Measurements from ENCODE around the gene MRPL23. TPM values are rescaled to one million over a fixed set of nuclear protein-coding genes. Genes with fewer than 3 reads are reported as not detected.
A peak's percentile ranks its signal among the peaks of the same experiment; 100 is the strongest.

MRPL23 gene
- total RNA-seq, 2 experiments from 2014 or later = 115 to 119 TPM

- Mint-ChIP-seq H3K4me1 (ENCODE audit: low read depth) (no peaks in the 10 kb centered on the region), H3K27ac (no peak overlapping the region), H3K9me3 (no peaks in the 10 kb centered on the region), H3K27me3 (no peaks in the 10 kb centered on the region), H3K4me3 (no peak overlapping the region), H3K36me3 (no peaks in the 10 kb centered on the region)
- POLR2A ChIA-PET = no interaction called here
- DNase-seq = no peak
- intact Hi-C loops (cut with micrococcal nuclease) = no loop called here
- CTCF ChIA-PET = interaction anchor here (2.0 kb wide), 1 partner anchor 198 kb away, joined by 26 read pairs; no protein-coding TSS in a partner anchor
Observed at GRCh38 chr11:1952806-1953482, 5.8 kb downstream of the MRPL23 start.

DNA sequence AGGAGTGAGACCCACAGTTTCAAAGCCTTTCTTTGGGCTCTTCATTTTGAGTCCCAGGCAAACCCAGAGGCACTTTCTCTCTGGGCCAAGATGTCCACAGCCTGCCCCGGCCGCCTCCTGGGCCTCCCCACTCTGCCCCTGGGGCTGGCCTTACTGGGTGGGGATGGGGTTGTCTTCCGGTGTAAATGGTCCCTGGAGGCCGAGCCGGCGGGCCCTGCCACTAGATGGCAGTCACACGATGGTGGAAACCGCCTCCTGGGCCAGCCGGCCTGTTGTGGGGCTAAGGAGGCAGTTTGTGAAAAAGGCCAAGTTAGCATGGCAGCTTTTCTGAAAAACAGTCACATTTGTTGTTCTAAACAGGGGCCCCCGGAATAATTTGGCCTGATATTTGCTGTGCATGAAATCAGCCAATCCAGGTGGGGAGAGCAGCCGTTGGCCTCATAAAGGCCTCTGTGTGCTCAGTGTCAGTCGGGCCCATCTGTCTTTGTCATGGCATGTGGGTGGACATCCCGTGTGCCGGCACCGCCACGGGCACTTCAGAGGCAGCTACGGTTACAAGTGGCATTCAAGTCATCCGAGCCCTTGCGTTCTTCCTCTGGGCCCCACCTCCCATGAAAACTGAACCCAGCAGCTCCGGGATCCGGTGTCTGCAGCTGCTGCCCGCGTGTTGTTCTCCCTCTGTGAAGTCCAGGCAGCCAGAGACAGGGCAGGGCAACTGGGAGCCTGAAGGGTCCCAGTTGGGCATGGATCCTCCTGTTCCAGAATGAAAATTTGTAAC is 6.5 kb downstream of the MRPL23 start:
- H3K4me1 Mint-ChIP-seq (ENCODE audit: low read depth) = no peaks in the 10 kb centered on the region
- no peak overlapping the region for H3K4me3 Mint-ChIP-seq
- POLR2A ChIA-PET = no interaction called here
- CTCF ChIA-PET = interaction anchor here (0.6 to 2.0 kb wide), 3 partner anchors 83 to 197 kb away, joined by 3 to 26 read pairs (median 3); no protein-coding TSS in a partner anchor
- no peak overlapping the region for H3K27ac Mint-ChIP-seq
- DNase-seq = peak; percentile 16
- H3K9me3 Mint-ChIP-seq = no peaks in the 10 kb centered on the region
- H3K36me3 Mint-ChIP-seq = no peaks in the 10 kb centered on the region
- H3K27me3 Mint-ChIP-seq = no peaks in the 10 kb centered on the region
- intact Hi-C loops (cut with micrococcal nuclease) = no loop called here

- CTCF ChIA-PET = interaction anchor here (1.1 kb wide), 2 partner anchors 9 to 76 kb away, joined by 3 read pairs; no protein-coding TSS in a partner anchor
- DNase-seq = no peak
- Mint-ChIP-seq H3K27ac (no peak overlapping the region), H3K9me3 (no peaks in the 10 kb centered on the region), H3K4me1 (ENCODE audit: low read depth) (no peaks in the 10 kb centered on the region), H3K36me3 (no peaks in the 10 kb centered on the region), H3K4me3 (no peak overlapping the region), H3K27me3 (no peaks in the 10 kb centered on the region)
- POLR2A ChIA-PET = interaction anchor here (1.0 kb wide), 1 partner anchor 18 kb away, joined by 3 read pairs; no protein-coding TSS in a partner anchor
- intact Hi-C loops (cut with micrococcal nuclease) = no loop called here
Observed at GRCh38 chr11:1958367-1958766, 11.2 kb downstream of the MRPL23 start.

DNA sequence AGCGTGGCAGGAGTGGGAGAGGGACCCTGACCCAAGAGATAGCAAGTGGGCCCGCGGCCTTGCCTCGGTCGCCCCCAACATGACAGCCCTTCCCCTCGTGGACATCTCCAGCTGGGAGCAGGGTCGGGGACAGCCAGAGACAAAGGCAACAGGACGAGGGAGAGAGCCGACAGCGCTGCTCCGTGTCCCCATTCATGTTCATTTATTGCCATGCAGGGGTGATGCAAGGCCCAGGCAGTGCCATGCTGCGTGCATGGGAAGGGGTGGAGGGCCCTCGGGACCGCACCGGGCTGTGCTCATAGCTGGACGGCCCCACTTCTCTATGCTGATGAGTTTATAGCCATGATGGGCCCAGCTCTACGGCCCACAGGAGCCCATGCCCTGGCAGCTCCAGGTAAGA is 12.7 kb downstream of the MRPL23 start:
- Mint-ChIP-seq H3K27me3 (no peaks in the 10 kb centered on the region), H3K36me3 (no peaks in the 10 kb centered on the region), H3K4me3 (no peak overlapping the region), H3K4me1 (ENCODE audit: low read depth) (no peaks in the 10 kb centered on the region), H3K27ac (no peak overlapping the region), H3K9me3 (no peaks in the 10 kb centered on the region)
- POLR2A ChIA-PET = no interaction called here
- intact Hi-C loops (cut with micrococcal nuclease) = no loop called here
- CTCF ChIA-PET = interaction anchor here (1.1 kb wide), 1 partner anchor 10 kb away, joined by 3 read pairs; no protein-coding TSS in a partner anchor
- DNase-seq = no peak

GRCh38 chr11:1963864-1964263 is 16.7 kb downstream of the MRPL23 start:
- H3K36me3 Mint-ChIP-seq = no peaks in the 10 kb centered on the region
- H3K27me3 Mint-ChIP-seq = no peaks in the 10 kb centered on the region
- POLR2A ChIA-PET = no interaction called here
- H3K4me3 Mint-ChIP-seq = no peak overlapping the region
- no peak for DNase-seq
- intact Hi-C loops (cut with micrococcal nuclease) = no loop called here
- H3K9me3 Mint-ChIP-seq = no peaks in the 10 kb centered on the region
- H3K4me1 Mint-ChIP-seq (ENCODE audit: low read depth) = no peaks in the 10 kb centered on the region
- no peak overlapping the region for H3K27ac Mint-ChIP-seq
- CTCF ChIA-PET = no interaction called here

DNA sequence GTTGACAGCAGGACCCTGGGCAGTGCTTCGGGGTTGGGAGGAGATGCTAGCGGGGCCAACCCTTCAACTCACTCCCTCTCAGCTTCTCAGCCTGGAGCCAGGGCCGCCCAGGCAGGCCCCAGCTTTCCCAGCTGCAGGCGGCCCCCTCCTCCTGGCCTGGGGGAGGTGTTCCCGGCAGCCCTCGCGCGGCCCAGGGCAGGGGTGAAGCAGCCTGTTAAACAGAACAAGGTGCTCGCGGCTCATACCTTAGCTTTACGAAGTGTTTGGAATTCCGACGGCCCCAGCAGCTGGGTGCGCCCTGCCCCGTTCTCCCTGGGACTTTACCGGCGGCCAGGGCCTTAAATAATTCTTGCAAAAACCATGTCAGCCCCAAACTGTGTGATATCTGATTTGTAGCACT is 17.2 kb downstream of the MRPL23 start:
- no peaks in the 10 kb centered on the region for H3K9me3 Mint-ChIP-seq
- no peak overlapping the region for H3K27ac Mint-ChIP-seq
- no peaks in the 10 kb centered on the region for H3K4me1 Mint-ChIP-seq (ENCODE audit: low read depth)
- CTCF ChIA-PET = no interaction called here
- no peak overlapping the region for H3K4me3 Mint-ChIP-seq
- H3K27me3 Mint-ChIP-seq = no peaks in the 10 kb centered on the region
- no peaks in the 10 kb centered on the region for H3K36me3 Mint-ChIP-seq
- POLR2A ChIA-PET = no interaction called here
- DNase-seq = no peak
- intact Hi-C loops (cut with micrococcal nuclease) = no loop called here

DNA sequence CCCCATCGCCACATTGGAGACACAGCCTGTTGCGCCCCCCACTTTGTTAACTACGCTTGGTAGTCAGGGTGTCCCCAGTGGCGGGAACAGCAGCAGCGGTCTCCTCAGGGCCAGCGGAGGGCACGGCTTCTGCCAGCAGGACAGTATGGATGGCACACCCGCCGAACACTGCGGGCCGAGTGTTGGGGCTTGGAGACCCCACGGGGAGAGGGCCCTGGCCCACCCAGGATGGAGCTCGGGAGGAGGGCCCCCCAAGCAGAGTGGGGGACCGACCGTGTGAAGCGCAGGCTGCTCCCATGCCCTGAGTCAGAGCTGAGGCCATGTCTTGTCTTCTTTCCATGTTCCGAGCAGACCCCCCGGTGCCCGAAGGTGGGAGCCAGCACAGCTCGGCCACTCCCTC is 17.8 kb downstream of the MRPL23 start:
- Mint-ChIP-seq H3K27me3 (no peaks in the 10 kb centered on the region), H3K27ac (no peak overlapping the region), H3K4me3 (no peak overlapping the region), H3K9me3 (no peaks in the 10 kb centered on the region), H3K4me1 (ENCODE audit: low read depth) (no peaks in the 10 kb centered on the region), H3K36me3 (no peaks in the 10 kb centered on the region)
- intact Hi-C loops (cut with micrococcal nuclease) = no loop called here
- POLR2A ChIA-PET = no interaction called here
- no peak for DNase-seq
- CTCF ChIA-PET = no interaction called here

DNA sequence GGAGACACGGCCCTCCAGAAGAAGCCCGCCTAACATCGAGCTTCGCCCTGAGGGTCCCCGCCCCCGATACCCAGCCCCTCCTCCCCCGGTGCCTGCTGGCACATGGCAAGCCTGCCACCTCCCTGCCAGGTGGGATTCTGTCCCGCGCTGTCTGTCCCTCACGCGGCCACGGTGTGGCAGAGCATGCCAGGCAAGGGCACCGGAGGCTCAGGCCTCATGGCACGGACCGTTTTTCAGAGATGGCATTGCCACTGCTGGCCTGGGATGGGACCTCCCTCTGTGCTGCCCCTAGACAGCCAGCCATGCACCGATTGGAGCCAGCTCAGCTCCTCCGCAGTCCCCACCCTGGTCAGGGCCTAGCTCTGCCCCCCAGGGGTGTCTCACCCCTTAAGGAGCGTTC is 19.4 kb downstream of the MRPL23 start:
- no peak overlapping the region for H3K4me3 Mint-ChIP-seq
- H3K27ac Mint-ChIP-seq = no peak overlapping the region
- DNase-seq = no peak
- ChIA-PET POLR2A (no interaction called here), CTCF (interaction anchor here (1.6 kb wide), 1 partner anchor 11 kb away, joined by 3 read pairs; no protein-coding TSS in a partner anchor)
- no peaks in the 10 kb centered on the region for H3K27me3 Mint-ChIP-seq
- H3K36me3 Mint-ChIP-seq = no peaks in the 10 kb centered on the region
- no peaks in the 10 kb centered on the region for H3K9me3 Mint-ChIP-seq
- no peaks in the 10 kb centered on the region for H3K4me1 Mint-ChIP-seq (ENCODE audit: low read depth)
- intact Hi-C loops (cut with micrococcal nuclease) = no loop called here

- no peak for DNase-seq
- intact Hi-C loops (cut with micrococcal nuclease) = no loop called here
- CTCF ChIA-PET = interaction anchor here (1.6 to 1.7 kb wide), 2 partner anchors 12 to 183 kb away, joined by 3 to 7 read pairs; no protein-coding TSS in a partner anchor
- H3K27ac Mint-ChIP-seq = no peak overlapping the region
- H3K9me3 Mint-ChIP-seq = no peaks in the 10 kb centered on the region
- POLR2A ChIA-PET = no interaction called here
- no peaks in the 10 kb centered on the region for H3K27me3 Mint-ChIP-seq
- no peak overlapping the region for H3K4me3 Mint-ChIP-seq
- no peaks in the 10 kb centered on the region for H3K4me1 Mint-ChIP-seq (ENCODE audit: low read depth)
- no peaks in the 10 kb centered on the region for H3K36me3 Mint-ChIP-seq
Observed at GRCh38 chr11:1967641-1968225, 20.6 kb downstream of the MRPL23 start.

GRCh38 chr11:1968454-1969002 is 21.4 kb downstream of the MRPL23 start:
- Mint-ChIP-seq H3K27me3 (no peaks in the 10 kb centered on the region), H3K4me3 (no peak overlapping the region), H3K4me1 (ENCODE audit: low read depth) (no peaks in the 10 kb centered on the region), H3K27ac (no peak overlapping the region), H3K9me3 (no peaks in the 10 kb centered on the region), H3K36me3 (no peaks in the 10 kb centered on the region)
- no peak for DNase-seq
- CTCF ChIA-PET = interaction anchor here (1.7 kb wide), 1 partner anchor 183 kb away, joined by 7 read pairs; no protein-coding TSS in a partner anchor
- intact Hi-C loops (cut with micrococcal nuclease) = no loop called here
- POLR2A ChIA-PET = no interaction called here

GRCh38 chr11:1969035-1969434 is 21.9 kb downstream of the MRPL23 start:
- Mint-ChIP-seq H3K4me3 (no peak overlapping the region), H3K27ac (no peak overlapping the region), H3K27me3 (no peaks in the 10 kb centered on the region), H3K4me1 (ENCODE audit: low read depth) (no peaks in the 10 kb centered on the region), H3K9me3 (no peaks in the 10 kb centered on the region), H3K36me3 (no peaks in the 10 kb centered on the region)
- ChIA-PET POLR2A (no interaction called here), CTCF (interaction anchor here (1.2 kb wide), 1 partner anchor 182 kb away, joined by 3 read pairs; no protein-coding TSS in a partner anchor)
- intact Hi-C loops (cut with micrococcal nuclease) = no loop called here
- no peak for DNase-seq

GRCh38 chr11:1969776-1970175 is 22.6 kb downstream of the MRPL23 start:
- Mint-ChIP-seq H3K27ac (no peak overlapping the region), H3K4me1 (ENCODE audit: low read depth) (no peaks in the 10 kb centered on the region), H3K9me3 (no peaks in the 10 kb centered on the region), H3K4me3 (no peak overlapping the region), H3K27me3 (no peaks in the 10 kb centered on the region), H3K36me3 (no peaks in the 10 kb centered on the region)
- ChIA-PET CTCF (interaction anchor here (1.0 to 1.2 kb wide), 2 partner anchors 15 to 181 kb away, joined by 3 read pairs; no protein-coding TSS in a partner anchor), POLR2A (no interaction called here)
- intact Hi-C loops (cut with micrococcal nuclease) = no loop called here
- DNase-seq = no peak
